Astrocyte (in vitro differentiated cells and primary cell): ENCODE measurements around the gene MKKS. TPM values are rescaled to one million over a fixed set of nuclear protein-coding genes. Genes with fewer than 3 reads are reported as not detected.

Source experiments
- DNase-seq: peaks from one replicate; pipeline ENCODE4 v3.0.0-alpha.2; 2010; ENCODE audit warnings: low read depth
- FAIRE-seq: peaks from 2 replicates; lab custom pipeline; 2011; peaks lifted over from hg19 to GRCh38; lab: Jason Lieb, UNC
- H2AFZ ChIP-seq: 2 replicates; pipeline ENCODE4 v1.6.0; 2012; ENCODE audit warnings: low read depth, low read length, inconsistent platforms
- H3K27ac ChIP-seq: 2 replicates; pipeline ENCODE4 v1.5.1; 2011; ENCODE audit warnings: low read depth, low read length, inconsistent platforms
- H3K27me3 ChIP-seq: 2 replicates; pipeline ENCODE4 v1.6.0; 2011; ENCODE audit warnings: low read length, inconsistent platforms; ENCODE audit not compliant: insufficient read depth
- H3K36me3 ChIP-seq: 2 replicates; pipeline ENCODE4 v1.5.1; 2011; ENCODE audit warnings: low read length, inconsistent platforms; ENCODE audit not compliant: insufficient read depth
- H3K4me1 ChIP-seq: 2 replicates; pipeline ENCODE4 v1.5.1; 2011; ENCODE audit warnings: low read length, inconsistent platforms; ENCODE audit not compliant: insufficient read depth
- H3K4me2 ChIP-seq: 2 replicates; pipeline ENCODE4 v1.6.0; 2012; ENCODE audit warnings: low read length, inconsistent platforms
- H3K4me3 ChIP-seq: 2 replicates; pipeline ENCODE4 v1.5.1; 2011; ENCODE audit warnings: low read depth, mild to moderate bottlenecking, low read length, inconsistent platforms; ENCODE audit not compliant: insufficient read depth
- H3K79me2 ChIP-seq: 2 replicates; pipeline ENCODE4 v1.6.0; 2012; ENCODE audit warnings: mild to moderate bottlenecking, low read length, inconsistent platforms; ENCODE audit not compliant: insufficient read depth
- H3K9ac ChIP-seq: 2 replicates; pipeline ENCODE4 v1.6.0; 2012; ENCODE audit warnings: mild to moderate bottlenecking, low read length, inconsistent platforms
- H3K9me3 ChIP-seq: 2 replicates; pipeline ENCODE4 v1.5.1; 2012; ENCODE audit warnings: low read depth, mild to moderate bottlenecking, low read length, inconsistent platforms; ENCODE audit not compliant: insufficient read depth
- H4K20me1 ChIP-seq: 2 replicates; pipeline ENCODE4 v1.6.0; 2012; ENCODE audit warnings: low read length, inconsistent platforms; ENCODE audit not compliant: insufficient read depth
- H3K27ac Mint-ChIP-seq: one replicate; pipeline ENCODE4 v1.8.0; 2021; ENCODE audit warnings: mild to moderate bottlenecking, mixed read lengths; ENCODE audit not compliant: unreplicated experiment
- H3K27me3 Mint-ChIP-seq: one replicate; pipeline ENCODE4 v1.8.0; 2021; ENCODE audit warnings: low read depth, mixed read lengths; ENCODE audit not compliant: unreplicated experiment
- H3K36me3 Mint-ChIP-seq: one replicate; pipeline ENCODE4 v1.8.0; 2021; ENCODE audit warnings: low read depth, mixed read lengths; ENCODE audit not compliant: unreplicated experiment
- H3K4me1 Mint-ChIP-seq: one replicate; pipeline ENCODE4 v1.8.0; 2021; ENCODE audit warnings: low read depth, mixed read lengths; ENCODE audit not compliant: unreplicated experiment
- H3K4me3 Mint-ChIP-seq: one replicate; pipeline ENCODE4 v1.8.0; 2021; ENCODE audit warnings: mild to moderate bottlenecking, moderate library complexity, mixed read lengths; ENCODE audit not compliant: unreplicated experiment
- H3K9me3 Mint-ChIP-seq: one replicate; pipeline ENCODE4 v1.8.0; 2021; ENCODE audit warnings: mild to moderate bottlenecking, mixed read lengths; ENCODE audit not compliant: unreplicated experiment
- EZH2 ChIP-seq: IDR thresholded peaks from 2 replicates; pipeline ENCODE4 v1.6.1; 2012; ENCODE audit warnings: mild to moderate bottlenecking, low read length, inconsistent platforms; ENCODE audit not compliant: insufficient read depth
- total RNA-seq: library from RNA; stranded (reverse); gene quantifications from 2 replicates; pipeline ENCODE4 v1.2.1, GENCODE V29; 2021
- TF ChIP-seq, protein P1 (sequence below): IDR thresholded peaks from 2 replicates; pipeline ENCODE4 v1.5.1; 2011; ENCODE audit warnings: low read depth, mild to moderate bottlenecking, inconsistent platforms, low read length, moderate library complexity; ENCODE audit not compliant: insufficient read depth

MKKS gene
- total RNA-seq, 1 donor from 2014 or later: 13.4 TPM

DNA sequence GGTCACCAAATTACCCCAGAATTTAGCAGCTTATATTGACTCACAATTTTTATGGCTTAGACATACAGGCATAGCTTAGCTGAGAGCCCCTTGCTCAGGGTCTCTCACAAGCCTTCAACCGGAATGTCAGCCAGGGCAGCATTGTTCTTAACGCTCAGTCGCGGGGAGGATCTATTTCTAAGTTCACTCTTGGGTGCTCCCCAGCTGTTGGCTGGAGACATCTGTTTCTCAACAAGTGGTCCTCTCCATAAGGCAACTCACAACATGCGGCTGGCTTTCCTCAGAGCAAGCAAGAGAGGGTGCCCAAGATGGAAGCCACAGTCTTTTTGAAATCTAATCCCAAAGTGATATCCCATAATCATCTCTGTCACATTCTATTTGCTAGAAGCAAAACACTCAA, 47.7 kb upstream of the MKKS start:
- no peaks in the 10 kb centered on the region for H3K27me3 ChIP-seq
- no peaks in the 10 kb centered on the region for H3K4me1 Mint-ChIP-seq
- H3K4me3 ChIP-seq: no peak overlapping the region
- TF ChIP-seq, protein P1, sequence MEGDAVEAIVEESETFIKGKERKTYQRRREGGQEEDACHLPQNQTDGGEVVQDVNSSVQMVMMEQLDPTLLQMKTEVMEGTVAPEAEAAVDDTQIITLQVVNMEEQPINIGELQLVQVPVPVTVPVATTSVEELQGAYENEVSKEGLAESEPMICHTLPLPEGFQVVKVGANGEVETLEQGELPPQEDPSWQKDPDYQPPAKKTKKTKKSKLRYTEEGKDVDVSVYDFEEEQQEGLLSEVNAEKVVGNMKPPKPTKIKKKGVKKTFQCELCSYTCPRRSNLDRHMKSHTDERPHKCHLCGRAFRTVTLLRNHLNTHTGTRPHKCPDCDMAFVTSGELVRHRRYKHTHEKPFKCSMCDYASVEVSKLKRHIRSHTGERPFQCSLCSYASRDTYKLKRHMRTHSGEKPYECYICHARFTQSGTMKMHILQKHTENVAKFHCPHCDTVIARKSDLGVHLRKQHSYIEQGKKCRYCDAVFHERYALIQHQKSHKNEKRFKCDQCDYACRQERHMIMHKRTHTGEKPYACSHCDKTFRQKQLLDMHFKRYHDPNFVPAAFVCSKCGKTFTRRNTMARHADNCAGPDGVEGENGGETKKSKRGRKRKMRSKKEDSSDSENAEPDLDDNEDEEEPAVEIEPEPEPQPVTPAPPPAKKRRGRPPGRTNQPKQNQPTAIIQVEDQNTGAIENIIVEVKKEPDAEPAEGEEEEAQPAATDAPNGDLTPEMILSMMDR: no peak
- no peak for TF ChIP-seq EZH2
- no peaks in the 10 kb centered on the region for H3K27me3 Mint-ChIP-seq
- H3K36me3 ChIP-seq: no peaks in the 10 kb centered on the region
- no peaks in the 10 kb centered on the region for H3K9me3 ChIP-seq
- no peaks in the 10 kb centered on the region for H3K9me3 Mint-ChIP-seq
- no peaks in the 10 kb centered on the region for H3K4me1 ChIP-seq
- no peaks in the 10 kb centered on the region for H3K79me2 ChIP-seq
- no peak overlapping the region for H3K4me3 Mint-ChIP-seq
- no peak overlapping the region for H3K27ac ChIP-seq
- H3K4me2 ChIP-seq: no peak overlapping the region
- H3K27ac Mint-ChIP-seq: no peak overlapping the region
- H2AFZ ChIP-seq: no peak overlapping the region
- H4K20me1 ChIP-seq: no peaks in the 10 kb centered on the region
- H3K36me3 Mint-ChIP-seq: peaks cover 2% of the 10 kb centered on the region
- H3K9ac ChIP-seq: no peak overlapping the region
- no peak for DNase-seq
- FAIRE-seq: no peak

DNA sequence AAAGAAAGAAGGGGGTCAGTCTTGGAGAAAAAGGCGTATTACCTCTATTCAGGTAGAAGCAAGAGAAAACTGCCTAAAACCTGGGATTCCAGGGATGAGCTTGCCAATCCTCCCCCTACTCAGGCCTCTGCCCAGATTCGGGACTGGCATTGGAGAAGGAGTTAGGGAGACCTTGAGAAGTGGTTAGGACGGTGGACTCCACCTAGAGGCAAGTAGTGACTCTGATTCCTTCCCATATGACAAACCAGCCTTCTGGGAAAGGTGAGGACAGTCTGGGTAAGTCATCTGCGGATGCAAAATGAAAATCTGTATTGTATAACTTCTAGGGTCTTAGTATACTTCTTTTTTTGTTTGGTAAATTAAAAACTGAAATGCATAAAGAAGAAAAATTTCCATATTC, 44.9 kb upstream of the MKKS start:
- Mint-ChIP-seq H3K27ac (no peak overlapping the region), H3K4me3 (no peak overlapping the region), H3K4me1 (peaks cover 4% of the 10 kb centered on the region), H3K27me3 (no peaks in the 10 kb centered on the region), H3K36me3 (peaks cover 2% of the 10 kb centered on the region), H3K9me3 (no peaks in the 10 kb centered on the region)
- H2AFZ ChIP-seq: no peak overlapping the region
- DNase-seq (no peak), FAIRE-seq (no peak)
- no peaks in the 10 kb centered on the region for H3K4me1 ChIP-seq
- H3K4me2 ChIP-seq: no peak overlapping the region
- H3K27ac ChIP-seq: no peak overlapping the region
- no peaks in the 10 kb centered on the region for H4K20me1 ChIP-seq
- no peaks in the 10 kb centered on the region for H3K27me3 ChIP-seq
- H3K4me3 ChIP-seq: no peak overlapping the region
- no peaks in the 10 kb centered on the region for H3K79me2 ChIP-seq
- no peaks in the 10 kb centered on the region for H3K9me3 ChIP-seq
- no peak overlapping the region for H3K9ac ChIP-seq
- no peak for TF ChIP-seq EZH2
- TF ChIP-seq, protein P1: no peak
- no peaks in the 10 kb centered on the region for H3K36me3 ChIP-seq

DNA sequence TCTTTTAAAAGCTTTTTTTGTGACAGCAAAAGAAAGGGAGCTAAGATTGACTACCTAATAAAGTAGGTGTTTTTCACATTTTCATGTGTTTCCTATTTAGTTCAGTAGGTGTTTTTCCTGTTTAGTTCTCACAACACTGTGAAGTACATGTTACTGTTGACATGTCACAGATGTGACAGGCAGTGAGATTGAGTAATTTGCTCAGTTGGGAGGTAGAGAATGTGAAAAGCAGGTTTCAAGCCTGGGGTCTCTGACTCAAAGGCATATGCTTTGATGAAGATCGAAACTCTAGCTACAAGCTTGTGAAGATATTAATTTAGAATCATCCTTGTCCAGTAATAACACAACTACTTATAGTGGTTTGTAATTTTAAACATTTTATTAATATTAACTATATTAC, 44.2 kb upstream of the MKKS start:
- no peaks in the 10 kb centered on the region for H3K27me3 Mint-ChIP-seq
- DNase-seq: no peak
- no peaks in the 10 kb centered on the region for H3K4me1 ChIP-seq
- H2AFZ ChIP-seq: no peak overlapping the region
- FAIRE-seq: no peak
- peaks cover 6% of the 10 kb centered on the region for H3K4me1 Mint-ChIP-seq
- H3K4me2 ChIP-seq: no peak overlapping the region
- no peaks in the 10 kb centered on the region for H3K36me3 ChIP-seq
- TF ChIP-seq, protein P1: no peak
- no peak for TF ChIP-seq EZH2
- H3K9me3 Mint-ChIP-seq: no peaks in the 10 kb centered on the region
- no peak overlapping the region for H3K4me3 ChIP-seq
- no peaks in the 10 kb centered on the region for H4K20me1 ChIP-seq
- H3K79me2 ChIP-seq: no peaks in the 10 kb centered on the region
- no peak overlapping the region for H3K27ac Mint-ChIP-seq
- no peak overlapping the region for H3K9ac ChIP-seq
- no peak overlapping the region for H3K4me3 Mint-ChIP-seq
- peaks cover 1% of the 10 kb centered on the region for H3K36me3 Mint-ChIP-seq
- no peak overlapping the region for H3K27ac ChIP-seq
- no peaks in the 10 kb centered on the region for H3K27me3 ChIP-seq
- no peaks in the 10 kb centered on the region for H3K9me3 ChIP-seq
